ENCODE measurements around the gene LETM1. TPM values are rescaled to one million over a fixed set of nuclear protein-coding genes. Genes with fewer than 3 reads are reported as not detected.

The LETM1 gene
- total and polyA plus RNA-seq, 4 donors, result 21.7 to 47.1 (median 26.8) TPM

DNA sequence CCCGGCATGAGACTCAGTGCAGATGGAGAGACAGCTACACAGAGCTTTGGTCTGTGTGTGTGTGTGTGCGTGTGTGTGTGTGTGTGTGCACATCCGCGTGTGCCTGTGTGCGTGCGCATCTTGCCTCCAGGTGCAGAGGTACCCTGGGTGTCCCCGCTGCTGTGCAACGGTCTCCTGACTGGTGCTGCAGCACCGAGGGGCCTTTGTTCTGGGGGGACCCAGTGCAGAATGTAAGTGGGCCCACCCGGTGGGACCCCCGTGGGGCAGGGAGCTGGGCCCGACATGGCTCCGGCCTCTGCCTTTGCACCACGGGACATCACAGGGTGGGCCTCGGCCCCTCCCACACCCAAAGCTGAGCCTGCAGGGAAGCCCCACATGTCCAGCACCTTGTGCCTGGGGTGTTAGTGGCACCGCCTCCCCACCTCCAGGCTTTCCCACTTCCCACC is 48.6 kb downstream of the LETM1 start:
- no peak overlapping the region for H3K27ac ChIP-seq (ENCODE audit: low read depth in 1 of 2, low read length in 1 of 2)
- H3K27me3 ChIP-seq (ENCODE audit: control insufficient read depth in 3 of 3, insufficient read depth in 3 of 3, low read length in 2 of 3), result no peaks in the 10 kb centered on the region
- WGBS, 2 donors, result 87 to 90% methylated on average over 16 of the region's 16 CpGs
- TF ChIP-seq, protein P1, sequence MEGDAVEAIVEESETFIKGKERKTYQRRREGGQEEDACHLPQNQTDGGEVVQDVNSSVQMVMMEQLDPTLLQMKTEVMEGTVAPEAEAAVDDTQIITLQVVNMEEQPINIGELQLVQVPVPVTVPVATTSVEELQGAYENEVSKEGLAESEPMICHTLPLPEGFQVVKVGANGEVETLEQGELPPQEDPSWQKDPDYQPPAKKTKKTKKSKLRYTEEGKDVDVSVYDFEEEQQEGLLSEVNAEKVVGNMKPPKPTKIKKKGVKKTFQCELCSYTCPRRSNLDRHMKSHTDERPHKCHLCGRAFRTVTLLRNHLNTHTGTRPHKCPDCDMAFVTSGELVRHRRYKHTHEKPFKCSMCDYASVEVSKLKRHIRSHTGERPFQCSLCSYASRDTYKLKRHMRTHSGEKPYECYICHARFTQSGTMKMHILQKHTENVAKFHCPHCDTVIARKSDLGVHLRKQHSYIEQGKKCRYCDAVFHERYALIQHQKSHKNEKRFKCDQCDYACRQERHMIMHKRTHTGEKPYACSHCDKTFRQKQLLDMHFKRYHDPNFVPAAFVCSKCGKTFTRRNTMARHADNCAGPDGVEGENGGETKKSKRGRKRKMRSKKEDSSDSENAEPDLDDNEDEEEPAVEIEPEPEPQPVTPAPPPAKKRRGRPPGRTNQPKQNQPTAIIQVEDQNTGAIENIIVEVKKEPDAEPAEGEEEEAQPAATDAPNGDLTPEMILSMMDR (IDR thresholded peaks at IDR 0.05; ENCODE audit: control extremely low read depth, extremely low read depth), result no peak
- H3K4me1 ChIP-seq (ENCODE audit: control insufficient read depth in 5 of 5, insufficient read depth in 5 of 5, low read length in 5 of 5), result peaks cover 0 to 6% (median 0%) of the 10 kb centered on the region in 5 donors
- no peak for ATAC-seq (ENCODE audit: insufficient read depth, low FRiP score)
- no peak for DNase-seq
- H3K36me3 ChIP-seq (ENCODE audit: control insufficient read depth in 4 of 4, insufficient read depth in 4 of 4, low read length in 4 of 4), result peaks cover 0 to 19% (median 12%) of the 10 kb centered on the region in 4 donors
- H3K9ac ChIP-seq (ENCODE audit: insufficient read depth in 1 of 2, low read length in 2 of 2), result no peak overlapping the region
- H3K9me3 ChIP-seq (ENCODE audit: control insufficient read depth in 4 of 4, insufficient read depth in 3 of 4, low read length in 3 of 4), result no peaks in the 10 kb centered on the region
- H3K4me3 ChIP-seq, result no peak overlapping the region

DNA sequence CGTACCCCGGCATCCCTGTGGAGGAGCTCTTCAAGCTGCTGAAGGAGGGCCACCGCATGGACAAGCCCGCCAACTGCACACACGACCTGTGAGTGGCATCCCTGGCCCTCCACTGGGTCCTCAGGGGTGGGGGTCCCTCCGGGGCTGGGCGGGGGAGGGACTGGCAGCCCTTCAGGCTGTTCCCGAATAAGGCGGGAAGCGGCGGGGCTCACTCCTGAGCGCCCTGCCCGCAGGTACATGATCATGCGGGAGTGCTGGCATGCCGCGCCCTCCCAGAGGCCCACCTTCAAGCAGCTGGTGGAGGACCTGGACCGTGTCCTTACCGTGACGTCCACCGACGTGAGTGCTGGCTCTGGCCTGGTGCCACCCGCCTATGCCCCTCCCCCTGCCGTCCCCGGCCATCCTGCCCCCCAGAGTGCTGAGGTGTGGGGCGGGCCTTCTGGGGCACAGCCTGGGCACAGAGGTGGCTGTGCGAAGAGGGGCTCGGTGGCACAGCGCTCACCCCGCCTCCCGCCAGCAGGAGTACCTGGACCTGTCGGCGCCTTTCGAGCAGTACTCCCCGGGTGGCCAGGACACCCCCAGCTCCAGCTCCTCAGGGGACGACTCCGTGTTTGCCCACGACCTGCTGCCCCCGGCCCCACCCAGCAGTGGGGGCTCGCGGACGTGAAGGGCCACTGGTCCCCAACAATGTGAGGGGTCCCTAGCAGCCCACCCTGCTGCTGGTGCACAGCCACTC is 49.2 kb downstream of the LETM1 start:
- no peak for ATAC-seq (ENCODE audit: insufficient read depth, low FRiP score)
- H3K4me1 ChIP-seq (ENCODE audit: control insufficient read depth in 5 of 5, insufficient read depth in 5 of 5, low read length in 5 of 5), result peaks cover 0 to 9% (median 2%) of the 10 kb centered on the region in 5 donors

DNA sequence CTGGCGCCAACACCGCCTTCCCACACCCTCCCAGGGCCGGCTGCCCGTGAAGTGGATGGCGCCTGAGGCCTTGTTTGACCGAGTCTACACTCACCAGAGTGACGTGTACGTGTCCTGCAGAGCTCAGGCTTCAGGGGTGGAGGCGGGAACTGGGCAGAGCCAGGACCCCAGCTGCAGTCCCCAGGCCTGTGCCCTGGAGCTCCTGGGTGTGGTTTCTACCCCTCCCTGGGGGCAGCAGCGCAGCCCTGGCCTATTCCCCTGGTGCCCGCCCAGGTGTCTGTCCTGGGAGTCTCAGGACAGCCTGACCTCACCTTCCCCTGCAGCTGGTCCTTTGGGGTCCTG is 49.8 kb downstream of the LETM1 start:
- no peak overlapping the region for H3K4me3 ChIP-seq
- WGBS, 2 donors, result 92 to 94% methylated on average over 11 of the region's 11 CpGs
- H3K27ac ChIP-seq (ENCODE audit: low read depth in 1 of 2, low read length in 1 of 2), result no peak overlapping the region
- no peak overlapping the region for H3K9ac ChIP-seq (ENCODE audit: insufficient read depth in 1 of 2, low read length in 2 of 2)
- H3K36me3 ChIP-seq (ENCODE audit: control insufficient read depth in 4 of 4, insufficient read depth in 4 of 4, low read length in 4 of 4), result peaks cover 0 to 26% (median 13%) of the 10 kb centered on the region in 4 donors
- DNase-seq (no peak), ATAC-seq (ENCODE audit: insufficient read depth, low FRiP score) (no peak)
- TF ChIP-seq, protein P1 (IDR thresholded peaks at IDR 0.05; ENCODE audit: control extremely low read depth, extremely low read depth), result no peak
- H3K4me1 ChIP-seq (ENCODE audit: control insufficient read depth in 5 of 5, insufficient read depth in 5 of 5, low read length in 5 of 5), result peaks cover 0 to 12% (median 2%) of the 10 kb centered on the region in 5 donors
- H3K9me3 ChIP-seq (ENCODE audit: control insufficient read depth in 4 of 4, insufficient read depth in 3 of 4, low read length in 3 of 4), result no peaks in the 10 kb centered on the region
- no peaks in the 10 kb centered on the region for H3K27me3 ChIP-seq (ENCODE audit: control insufficient read depth in 3 of 3, insufficient read depth in 3 of 3, low read length in 2 of 3)

More for the DNA sequence above, 49.2 kb downstream of the LETM1 start:
- Histone ChIP-seq H3K27me3 (ENCODE audit: control insufficient read depth in 3 of 3, insufficient read depth in 3 of 3, low read length in 2 of 3) (no peaks in the 10 kb centered on the region), H3K9ac (ENCODE audit: insufficient read depth in 1 of 2, low read length in 2 of 2) (no peak overlapping the region), H3K27ac (ENCODE audit: low read depth in 1 of 2, low read length in 1 of 2) (no peak overlapping the region), H3K9me3 (ENCODE audit: control insufficient read depth in 4 of 4, insufficient read depth in 3 of 4, low read length in 3 of 4) (no peaks in the 10 kb centered on the region), H3K36me3 (ENCODE audit: control insufficient read depth in 4 of 4, insufficient read depth in 4 of 4, low read length in 4 of 4) (peaks cover 0 to 25% (median 14%) of the 10 kb centered on the region in 4 donors), H3K4me3 (no peak overlapping the region)
- WGBS, 2 donors, result 87 to 93% methylated on average over 33 to 41 of the region's 41 CpGs
- TF ChIP-seq, protein P1 (IDR thresholded peaks at IDR 0.05; ENCODE audit: control extremely low read depth, extremely low read depth), result no peak
- DNase-seq, result no peak

Measured in lung (tissue), 12 donors.